Erythroblast (primary cell): ENCODE results near the gene AANAT.

Experiments
- GATA1 ChIP-seq: IDR thresholded peaks from 2 replicates; pipeline ENCODE4 v1.6.1; 2011; ENCODE audit warnings: low read depth, mild to moderate bottlenecking, control low read depth, low read length, moderate library complexity
- POLR2A ChIP-seq: IDR thresholded peaks from 2 replicates; pipeline ENCODE4 v1.6.1; 2011; ENCODE audit warnings: mild to moderate bottlenecking, low read length

GRCh38 chr17:76506408-76507345 is 39.3 kb downstream of the AANAT start:
- TF ChIP-seq POLR2A: no peak
- TF ChIP-seq GATA1: no peak
